PFSK-1 (cell line): ENCODE results near the gene DCAF15.

Experiments
- POLR2AphosphoS5 ChIP-seq: IDR thresholded peaks from 2 replicates; pipeline ENCODE4 v1.6.1; 2012; ENCODE audit warnings: low read depth, mild to moderate bottlenecking, control low read depth, low read length, moderate library complexity
- TAF1 ChIP-seq: IDR thresholded peaks from 2 replicates; pipeline ENCODE4 v1.6.1; 2012; ENCODE audit warnings: low read length, control low read depth, borderline replicate concordance; ENCODE audit not compliant: insufficient read depth

DNA sequence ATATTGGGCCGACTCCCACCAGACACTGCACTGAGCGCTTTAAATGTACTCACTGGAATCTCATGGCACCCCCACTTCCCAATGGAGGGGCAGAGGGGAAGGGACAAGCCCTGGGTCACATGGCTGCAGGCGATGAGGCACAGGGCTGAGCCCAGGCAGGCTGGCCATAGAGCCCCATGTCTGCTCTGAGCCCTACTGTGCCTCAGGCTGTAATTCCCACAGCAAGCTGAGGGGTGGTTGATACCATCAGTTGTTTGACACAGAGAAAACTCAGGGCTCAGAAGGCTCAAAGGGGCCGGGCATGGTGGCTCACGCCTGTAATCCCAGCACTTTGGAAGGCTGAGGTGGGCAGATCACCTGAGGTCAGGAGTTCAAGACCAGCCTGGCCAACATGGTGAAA lies 28.7 kb downstream of the DCAF15 start:
- no peak for TF ChIP-seq TAF1
- no peak for TF ChIP-seq POLR2AphosphoS5
